Activated naive CD4-positive, alpha-beta T cell treated with anti-CD3 and anti-CD28 coated beads, Interleukin-2, amount 50 U/mL, for 16 hours (primary cell): ENCODE measurements around the gene SLC35F1.

ENCODE experiments used
- DNase-seq: peaks from one replicate; pipeline ENCODE4 v3.0.0-alpha.2; 2020

SLC35F1 gene

GRCh38 chr6:118128755-118129154 lies 221.7 kb downstream of the SLC35F1 start:
- no peak for DNase-seq

GRCh38 chr6:118134206-118134605 lies 227.1 kb downstream of the SLC35F1 start:
- no peak for DNase-seq

- DNase-seq: no peak
Measured at GRCh38 chr6:118134736-118135135, 227.7 kb downstream of the SLC35F1 start.

GRCh38 chr6:118135371-118135770 lies 228.3 kb downstream of the SLC35F1 start:
- no peak for DNase-seq

GRCh38 chr6:118141211-118141610 lies 234.1 kb downstream of the SLC35F1 start:
- DNase-seq: no peak

- no peak for DNase-seq
Measured at GRCh38 chr6:118146584-118146983, 239.5 kb downstream of the SLC35F1 start.

GRCh38 chr6:118147511-118147910 lies 240.4 kb downstream of the SLC35F1 start:
- DNase-seq: no peak

- no peak for DNase-seq
Measured at GRCh38 chr6:118148561-118148960, 241.5 kb downstream of the SLC35F1 start.

GRCh38 chr6:118152524-118152923 lies 245.5 kb downstream of the SLC35F1 start:
- DNase-seq: no peak

GRCh38 chr6:118161343-118161742 lies 254.3 kb downstream of the SLC35F1 start:
- DNase-seq: no peak

- no peak for DNase-seq
Measured at GRCh38 chr6:118163542-118163941, 256.5 kb downstream of the SLC35F1 start.

GRCh38 chr6:118165500-118165899 lies 258.4 kb downstream of the SLC35F1 start:
- no peak for DNase-seq

- DNase-seq: no peak
Measured at GRCh38 chr6:118168421-118168820, 261.4 kb downstream of the SLC35F1 start.

- DNase-seq: no peak
Measured at GRCh38 chr6:118171852-118172251, 264.8 kb downstream of the SLC35F1 start.

GRCh38 chr6:118174071-118174470 lies 267.0 kb downstream of the SLC35F1 start:
- DNase-seq: no peak

GRCh38 chr6:118177720-118178119 lies 270.7 kb downstream of the SLC35F1 start:
- no peak for DNase-seq

- DNase-seq: no peak
Measured at GRCh38 chr6:118179048-118179447, 272.0 kb downstream of the SLC35F1 start.

- DNase-seq: no peak
Measured at GRCh38 chr6:118186672-118187567, 279.9 kb downstream of the SLC35F1 start.

GRCh38 chr6:118187568-118188164 lies 280.6 kb downstream of the SLC35F1 start:
- peak; percentile 27 for DNase-seq

GRCh38 chr6:118188561-118188960 lies 281.5 kb downstream of the SLC35F1 start:
- DNase-seq: no peak

GRCh38 chr6:118197539-118197938 lies 290.5 kb downstream of the SLC35F1 start:
- DNase-seq: no peak

GRCh38 chr6:118198746-118199145 lies 291.7 kb downstream of the SLC35F1 start:
- DNase-seq: no peak

GRCh38 chr6:118200160-118200559 lies 293.1 kb downstream of the SLC35F1 start:
- DNase-seq: no peak

- DNase-seq: no peak
Measured at GRCh38 chr6:118202517-118202916, 295.5 kb downstream of the SLC35F1 start.
